GM23338 (cell line): Measurements from ENCODE around the gene DENND5A. TPM values are rescaled to one million over a fixed set of nuclear protein-coding genes. Genes with fewer than 3 reads are reported as not detected.
"Not testable (repeated sequence)": the region's sequence is repeated elsewhere in the genome, so short reads cannot be mapped to it uniquely, and the experiment has no call there.

Experiments used
- ATAC-seq: fragments of 200-7000 bp; cut with Tn5 transposase; 3 replicates; pipeline ENCODE4 v1.9.1; 2020
- DNase-seq: peaks from one replicate; pipeline ENCODE4 v3.0.0-alpha.2; 2015; ENCODE audit warnings: low spot score
- H2AFZ ChIP-seq: fragments of 200-600 bp; sonication (generic); 2 replicates; pipeline ENCODE4 v1.8.0; 2016; ENCODE audit warnings: antibody characterized with exemption, mild to moderate bottlenecking, moderate library complexity
- H3F3A ChIP-seq: fragments of 200-600 bp; sonication (generic); replicated peaks from 2 replicates; pipeline ENCODE4 v1.8.0; 2017; ENCODE audit warnings: antibody characterized with exemption, mixed run types, low read depth
- H3K27ac ChIP-seq: fragments of 200-600 bp; sonication (generic); 2 replicates; pipeline ENCODE4 v1.6.1; 2016; ENCODE audit warnings: low read depth
- H3K27me3 ChIP-seq: fragments of 200-600 bp; sonication (generic); 2 replicates; pipeline ENCODE4 v1.8.0; 2016; ENCODE audit warnings: mild to moderate bottlenecking, mixed run types, moderate library complexity; ENCODE audit not compliant: insufficient read depth
- H3K36me3 ChIP-seq: fragments of 200-600 bp; sonication (generic); 2 replicates; pipeline ENCODE4 v1.8.0; 2016; ENCODE audit warnings: mild to moderate bottlenecking; ENCODE audit not compliant: insufficient read depth
- H3K4me1 ChIP-seq: fragments of 200-600 bp; sonication (generic); 2 replicates; pipeline ENCODE4 v1.8.0; 2016; ENCODE audit warnings: mild to moderate bottlenecking, moderate library complexity; ENCODE audit not compliant: insufficient read depth
- H3K4me2 ChIP-seq: fragments of 200-600 bp; sonication (generic); 2 replicates; pipeline ENCODE4 v1.7.1; 2017; ENCODE audit warnings: mixed run types
- H3K4me3 ChIP-seq: fragments of 200-600 bp; sonication (generic); 2 replicates; pipeline ENCODE4 v1.6.1; 2016; ENCODE audit warnings: mixed run types
- H3K79me2 ChIP-seq: fragments of 200-600 bp; sonication (generic); replicated peaks from 2 replicates; pipeline ENCODE4 v1.8.0; 2017; ENCODE audit warnings: mild to moderate bottlenecking; ENCODE audit not compliant: insufficient read depth
- H3K9me2 ChIP-seq: fragments of 200-600 bp; sonication (generic); 2 replicates; pipeline ENCODE4 v1.8.0; 2017; ENCODE audit not compliant: insufficient read depth
- H4K20me1 ChIP-seq: fragments of 200-600 bp; sonication (generic); replicated peaks from 2 replicates; pipeline ENCODE4 v1.8.0; 2017; ENCODE audit warnings: mild to moderate bottlenecking; ENCODE audit not compliant: insufficient read depth
- H3K27ac Mint-ChIP-seq: 2 replicates; pipeline ENCODE4 v1.8.0; 2020; ENCODE audit warnings: inconsistent platforms, mild to moderate bottlenecking, moderate library complexity, mixed read lengths
- H3K27me3 Mint-ChIP-seq: 3 replicates; pipeline ENCODE4 v1.8.0; 2022; ENCODE audit warnings: low read depth, mild to moderate bottlenecking, moderate library complexity, mixed read lengths, inconsistent platforms; ENCODE audit not compliant: insufficient read depth, poor library complexity
- H3K36me3 Mint-ChIP-seq: 3 replicates; pipeline ENCODE4 v1.8.0; 2021; ENCODE audit warnings: low read depth, mild to moderate bottlenecking, inconsistent platforms, moderate library complexity, mixed read lengths
- H3K4me1 Mint-ChIP-seq: 3 replicates; pipeline ENCODE4 v1.8.0; 2020; ENCODE audit warnings: mild to moderate bottlenecking, inconsistent platforms, mixed read lengths
- H3K4me3 Mint-ChIP-seq: 3 replicates; pipeline ENCODE4 v1.8.0; 2021; ENCODE audit warnings: moderate library complexity, mild to moderate bottlenecking, inconsistent platforms, mixed read lengths
- H3K9me3 Mint-ChIP-seq: 3 replicates; pipeline ENCODE4 v1.8.0; 2020; ENCODE audit warnings: moderate library complexity, mild to moderate bottlenecking, inconsistent platforms, mixed read lengths
- CREB1 ChIP-seq: fragments of 250-450 bp; sonication (Bioruptor Pico); IDR thresholded peaks from 2 replicates; pipeline ENCODE4 v1.5.0; 2020; ENCODE audit warnings: low read depth, mild to moderate bottlenecking, moderate library complexity
- ETS1 ChIP-seq: IDR thresholded peaks from 2 replicates; pipeline ENCODE4 v1.6.1; 2016; ENCODE audit warnings: antibody characterized with exemption
- EZH2 ChIP-seq: fragments of 200-600 bp; sonication (generic); IDR thresholded peaks from one replicate; pipeline ENCODE4 v1.8.0; 2017; ENCODE audit warnings: antibody characterized with exemption, mild to moderate bottlenecking, low read depth; ENCODE audit not compliant: unreplicated experiment
- NANOG ChIP-seq: IDR thresholded peaks from 2 replicates; pipeline ENCODE4 v1.6.1; 2016; ENCODE audit warnings: antibody characterized with exemption, borderline replicate concordance
- POLR2AphosphoS5 ChIP-seq: IDR thresholded peaks from 2 replicates; pipeline ENCODE4 v1.6.1; 2016; ENCODE audit warnings: antibody characterized with exemption, low read depth
- REST ChIP-seq: IDR thresholded peaks from one replicate; pipeline ENCODE4 v1.6.1; 2018; ENCODE audit warnings: antibody characterized with exemption; ENCODE audit not compliant: unreplicated experiment
- STAT1 ChIP-seq: IDR thresholded peaks from one replicate; pipeline ENCODE4 v1.6.1; 2016; ENCODE audit warnings: antibody characterized with exemption; ENCODE audit not compliant: unreplicated experiment
- ZNF114 ChIP-seq: fragments of 250-450 bp; sonication (Bioruptor Pico); IDR thresholded peaks from 2 replicates; pipeline ENCODE4 v1.5.0; 2020; ENCODE audit warnings: mild to moderate bottlenecking, moderate library complexity
- ZNF331 ChIP-seq: fragments of 250-450 bp; sonication (Bioruptor Pico); IDR thresholded peaks from 2 replicates; pipeline ENCODE4 v1.5.0; 2020; ENCODE audit warnings: low read depth, mild to moderate bottlenecking, moderate library complexity
- ZNF462 ChIP-seq: fragments of 250-450 bp; sonication (Bioruptor Pico); IDR thresholded peaks from 2 replicates; pipeline ENCODE4 v1.5.0; 2020; ENCODE audit warnings: mild to moderate bottlenecking, moderate library complexity
- polyA plus RNA-seq: library from polyadenylated mRNA; unstranded; fragments of >200 nt; fragmentation: Nextera tagmentation; extraction: Ambion mirVana; gene quantifications from 2 replicates; pipeline ENCODE4 v1.2.1, GENCODE V29; 2016
- total RNA-seq: library from RNA; depleted of rRNA; stranded (reverse); fragments of >200 nt; shearing (Covaris generic); gene quantifications from 2 replicates; pipeline ENCODE4 v1.2.3, GENCODE V29; 2014

DENND5A gene
- total and polyA plus RNA-seq, 2 experiments from 2014 or later = 28.1 to 56.3 TPM

DNA sequence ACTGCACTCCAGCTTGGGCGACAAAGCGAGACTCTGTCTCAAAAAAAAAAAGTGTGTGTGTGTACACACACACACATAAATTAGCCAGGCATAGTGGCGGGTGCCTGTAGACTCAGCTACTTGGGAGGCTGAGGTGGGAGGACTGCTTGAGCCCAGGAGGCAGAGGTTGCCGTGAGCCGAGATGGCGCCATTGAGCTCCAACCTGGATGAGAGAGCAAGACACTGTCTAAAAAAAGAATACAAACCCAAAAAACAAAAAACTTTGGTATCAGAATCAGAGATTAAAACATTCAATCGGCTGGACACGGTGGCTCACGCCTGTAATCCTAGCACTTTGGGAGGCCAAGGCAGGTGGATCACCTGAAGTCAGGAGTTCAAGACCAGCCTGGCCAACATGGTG is 44.3 kb downstream of the DENND5A start:
- H3K36me3 ChIP-seq, H2AFZ ChIP-seq, H3K27ac ChIP-seq, DNase-seq, H4K20me1 ChIP-seq, H3K36me3 Mint-ChIP-seq, H3K4me3 ChIP-seq, ATAC-seq, H3K27me3 Mint-ChIP-seq, H3K4me1 Mint-ChIP-seq, H3K4me2 ChIP-seq, H3K27me3 ChIP-seq, H3K27ac Mint-ChIP-seq, H3K9me2 ChIP-seq, H3K4me1 ChIP-seq, H3K9me3 Mint-ChIP-seq, H3K4me3 Mint-ChIP-seq, H3F3A ChIP-seq: not testable (repeated sequence)
- H3K79me2 ChIP-seq = peaks cover 99% of the 10 kb centered on the region

- peaks cover 9% of the 10 kb centered on the region for H4K20me1 ChIP-seq
- H3K27me3 ChIP-seq = no peaks in the 10 kb centered on the region
- no peak overlapping the region for H3K4me3 ChIP-seq
- H3K4me1 ChIP-seq = peaks cover 10% of the 10 kb centered on the region; the same call in 1 of the 2 replicates
- no peaks in the 10 kb centered on the region for H3F3A ChIP-seq
- H3K9me2 ChIP-seq = no peaks in the 10 kb centered on the region
- no peak overlapping the region for H3K4me2 ChIP-seq
- Mint-ChIP-seq H3K36me3 (no peaks in the 10 kb centered on the region), H3K4me1 (peaks cover 9% of the 10 kb centered on the region), H3K27ac (0 out of 2 replicates have a peak overlapping the region, but pooled peaks have one; percentile 29), H3K27me3 (peaks cover 6% of the 10 kb centered on the region), H3K4me3 (no peak overlapping the region), H3K9me3 (no peaks in the 10 kb centered on the region)
- peaks cover 99% of the 10 kb centered on the region for H3K79me2 ChIP-seq
- no peak overlapping the region for H2AFZ ChIP-seq
- ATAC-seq = no peak
- peak overlapping the region; percentile 24; the same call in 1 of the 2 replicates for H3K27ac ChIP-seq
- no peak for DNase-seq
- H3K36me3 ChIP-seq = no peaks in the 10 kb centered on the region
- no peak for TF ChIP-seq REST
- no peak for TF ChIP-seq POLR2AphosphoS5
- TF ChIP-seq CREB1 (CRISPR knock-in tag) = no peak
- TF ChIP-seq STAT1 = no peak
- TF ChIP-seq ZNF462 (CRISPR knock-in tag) = no peak
- TF ChIP-seq ZNF114 (CRISPR knock-in tag) = no peak
- no peak for TF ChIP-seq ZNF331 (CRISPR knock-in tag)
- no peak for TF ChIP-seq NANOG
- no peak for TF ChIP-seq EZH2
- no peak for TF ChIP-seq ETS1
Measured at GRCh38 chr11:9219572-9219971, 45.6 kb downstream of the DENND5A start.
